H9 (cell line): ENCODE results near the gene TCEA2. TPM values are rescaled to one million over a fixed set of nuclear protein-coding genes. Genes with fewer than 3 reads are reported as not detected.

Experiments
- DNase-seq: peaks from one replicate; pipeline ENCODE4 v3.0.0-alpha.2; 2017
- H2AFZ ChIP-seq: one replicate; pipeline ENCODE4 v1.6.1; 2013; ENCODE audit warnings: mild to moderate bottlenecking, low read length, control low read depth, moderate library complexity
- H2AK5ac ChIP-seq: 2 replicates; pipeline ENCODE4 v1.6.1; 2013; ENCODE audit warnings: low read length, control low read depth, mixed read lengths; ENCODE audit not compliant: insufficient read length
- H2BK120ac ChIP-seq: one replicate; pipeline ENCODE4 v1.6.1; 2013; ENCODE audit warnings: low read depth, mild to moderate bottlenecking, low read length, control low read depth, inconsistent platforms; ENCODE audit not compliant: poor library complexity, severe bottlenecking
- H2BK12ac ChIP-seq: 2 replicates; pipeline ENCODE4 v1.6.1; 2013; ENCODE audit warnings: low read length, control low read depth, mixed read lengths, low read depth; ENCODE audit not compliant: insufficient read length
- H2BK15ac ChIP-seq: 2 replicates; pipeline ENCODE4 v1.6.1; 2013; ENCODE audit warnings: low read depth, low read length, control low read depth
- H2BK20ac ChIP-seq: one replicate; pipeline ENCODE4 v1.6.1; 2013; ENCODE audit warnings: low read depth, mild to moderate bottlenecking, low read length, control low read depth, inconsistent platforms; ENCODE audit not compliant: poor library complexity, severe bottlenecking
- H2BK5ac ChIP-seq: 2 replicates; pipeline ENCODE4 v1.6.1; 2013; ENCODE audit warnings: low read length, control low read depth, mixed read lengths; ENCODE audit not compliant: insufficient read length
- H3K14ac ChIP-seq: 2 replicates; pipeline ENCODE4 v1.6.1; 2013; ENCODE audit warnings: low read length, control low read depth; ENCODE audit not compliant: insufficient read depth
- H3K18ac ChIP-seq: 2 replicates; pipeline ENCODE4 v1.6.1; 2013; ENCODE audit warnings: low read depth, mild to moderate bottlenecking, mixed read lengths, low read length, control low read depth; ENCODE audit not compliant: insufficient read length
- H3K23ac ChIP-seq: 2 replicates; pipeline ENCODE4 v1.6.1; 2013; ENCODE audit warnings: low read length, control low read depth, mixed read lengths, low read depth; ENCODE audit not compliant: insufficient read length
- H3K23me2 ChIP-seq: 2 replicates; pipeline ENCODE4 v1.6.1; 2013; ENCODE audit warnings: low read depth, mild to moderate bottlenecking, mixed read lengths, low read length, control low read depth; ENCODE audit not compliant: insufficient read length, poor library complexity, severe bottlenecking
- H3K27ac ChIP-seq: 2 replicates; pipeline ENCODE4 v1.5.1; 2013; ENCODE audit warnings: low read length, control low read depth, mixed read lengths, low read depth; ENCODE audit not compliant: insufficient read length
- H3K27me3 ChIP-seq: 2 replicates; pipeline ENCODE4 v1.6.1; 2013; ENCODE audit warnings: low read length, control low read depth, inconsistent platforms; ENCODE audit not compliant: insufficient read depth
- H3K4ac ChIP-seq: 2 replicates; pipeline ENCODE4 v1.6.1; 2013; ENCODE audit warnings: low read depth, mild to moderate bottlenecking, control low read depth, inconsistent platforms, low read length, moderate library complexity
- H3K4me1 ChIP-seq: 2 replicates; pipeline ENCODE4 v1.6.1; 2013; ENCODE audit warnings: low read length, control low read depth, inconsistent platforms; ENCODE audit not compliant: insufficient read depth
- H3K4me2 ChIP-seq: 2 replicates; pipeline ENCODE4 v1.6.1; 2013; ENCODE audit warnings: low read length, control low read depth, mixed read lengths; ENCODE audit not compliant: insufficient read length, insufficient read depth
- H3K56ac ChIP-seq: 2 replicates; pipeline ENCODE4 v1.6.1; 2013; ENCODE audit warnings: low read depth, mild to moderate bottlenecking, mixed read lengths, low read length, control low read depth; ENCODE audit not compliant: insufficient read length
- H3K79me1 ChIP-seq: 2 replicates; pipeline ENCODE4 v1.6.1; 2013; ENCODE audit warnings: low read depth, mild to moderate bottlenecking, moderate library complexity, low read length, control low read depth, inconsistent platforms; ENCODE audit not compliant: insufficient read depth, poor library complexity, severe bottlenecking
- H3K79me2 ChIP-seq: 2 replicates; pipeline ENCODE4 v1.6.1; 2013; ENCODE audit warnings: low read length, control low read depth, inconsistent platforms; ENCODE audit not compliant: insufficient read depth
- H3K9ac ChIP-seq: 2 replicates; pipeline ENCODE4 v1.6.1; 2013; ENCODE audit warnings: low read length, control low read depth, mixed read lengths; ENCODE audit not compliant: insufficient read length; ENCODE audit errors: extremely low read depth
- H3K9me3 ChIP-seq: one replicate; pipeline ENCODE4 v1.6.1; 2013; ENCODE audit warnings: low read depth, low read length, inconsistent platforms; ENCODE audit not compliant: control insufficient read depth
- H3T11ph ChIP-seq: one replicate; pipeline ENCODE4 v1.6.1; 2013; ENCODE audit warnings: mild to moderate bottlenecking, low read length, control low read depth, inconsistent platforms
- H4K20me1 ChIP-seq: one replicate; pipeline ENCODE4 v1.6.1; 2013; ENCODE audit not compliant: control insufficient read depth, insufficient read length, insufficient read depth
- H4K5ac ChIP-seq: 2 replicates; pipeline ENCODE4 v1.6.1; 2013; ENCODE audit warnings: low read depth, mild to moderate bottlenecking, mixed read lengths, low read length, control low read depth; ENCODE audit not compliant: insufficient read length
- H4K8ac ChIP-seq: replicated peaks from 2 replicates; pipeline ENCODE4 v1.6.1; 2013; ENCODE audit warnings: low read length, control low read depth, mixed read lengths, low read depth; ENCODE audit not compliant: insufficient read length
- H4K91ac ChIP-seq: 2 replicates; pipeline ENCODE4 v1.6.1; 2013; ENCODE audit warnings: low read depth, mild to moderate bottlenecking, moderate library complexity, mixed read lengths, low read length, control low read depth; ENCODE audit not compliant: insufficient read length
- H3K27ac Mint-ChIP-seq, 3 experiments: 2 replicates in 2 of 3; 3 replicates in 1 of 3; pipeline ENCODE4 v1.8.0; 2020 to 2021; ENCODE audit warnings: mixed read lengths in 3 of 3, mild to moderate bottlenecking in 1 of 3, moderate library complexity in 1 of 3
- H3K27me3 Mint-ChIP-seq: 2 replicates; pipeline ENCODE4 v1.8.0; 2021; ENCODE audit warnings: low read depth, mild to moderate bottlenecking, moderate library complexity, mixed read lengths
- H3K36me3 Mint-ChIP-seq, 3 experiments: 2 replicates in 2 of 3; 3 replicates in 1 of 3; pipeline ENCODE4 v1.8.0; 2020 to 2021; ENCODE audit warnings: low read depth in 3 of 3, mixed read lengths in 3 of 3; ENCODE audit not compliant: insufficient read depth in 1 of 3
- H3K4me1 Mint-ChIP-seq, 2 experiments: 2 replicates each; pipeline ENCODE4 v1.8.0; 2020; ENCODE audit warnings: mixed read lengths in 2 of 2
- H3K4me3 Mint-ChIP-seq, 2 experiments: 2 replicates in 1 of 2; 3 replicates in 1 of 2; pipeline ENCODE4 v1.8.0; 2020 to 2021; ENCODE audit warnings: mild to moderate bottlenecking in 2 of 2, mixed read lengths in 2 of 2, moderate library complexity in 1 of 2
- H3K9me3 Mint-ChIP-seq, 2 experiments: 2 replicates in 1 of 2; 3 replicates in 1 of 2; pipeline ENCODE4 v1.8.0; 2020; ENCODE audit warnings: mild to moderate bottlenecking in 2 of 2, mixed read lengths in 2 of 2, moderate library complexity in 1 of 2
- WGBS: extraction: QIAGEN DNeasy Blood & Tissue Kit; methylation state at CpG from one replicate; pipeline ENCODE4 v1.1.7; 2013; ENCODE audit warnings: missing lambda C conversion rate, low lambda C conversion rate, mixed read lengths; ENCODE audit not compliant: insufficient read length; ENCODE audit errors: extremely low coverage; 5-methylcytosine and 5-hydroxymethylcytosine counted together
- total RNA-seq: library from RNA; stranded (reverse); gene quantifications from 2 replicates; pipeline ENCODE4 v1.2.1, GENCODE V29; 2021
- TF ChIP-seq, protein P1 (sequence below): fragments of 200-600 bp; sonication (generic); conservative IDR thresholded peaks from 3 replicates; pipeline ENCODE4 v1.8.0; 2021; ENCODE audit warnings: antibody characterized with exemption, mild to moderate bottlenecking

TCEA2 gene
- total RNA-seq, 1 experiment from 2014 or later = 51.7 TPM

DNA sequence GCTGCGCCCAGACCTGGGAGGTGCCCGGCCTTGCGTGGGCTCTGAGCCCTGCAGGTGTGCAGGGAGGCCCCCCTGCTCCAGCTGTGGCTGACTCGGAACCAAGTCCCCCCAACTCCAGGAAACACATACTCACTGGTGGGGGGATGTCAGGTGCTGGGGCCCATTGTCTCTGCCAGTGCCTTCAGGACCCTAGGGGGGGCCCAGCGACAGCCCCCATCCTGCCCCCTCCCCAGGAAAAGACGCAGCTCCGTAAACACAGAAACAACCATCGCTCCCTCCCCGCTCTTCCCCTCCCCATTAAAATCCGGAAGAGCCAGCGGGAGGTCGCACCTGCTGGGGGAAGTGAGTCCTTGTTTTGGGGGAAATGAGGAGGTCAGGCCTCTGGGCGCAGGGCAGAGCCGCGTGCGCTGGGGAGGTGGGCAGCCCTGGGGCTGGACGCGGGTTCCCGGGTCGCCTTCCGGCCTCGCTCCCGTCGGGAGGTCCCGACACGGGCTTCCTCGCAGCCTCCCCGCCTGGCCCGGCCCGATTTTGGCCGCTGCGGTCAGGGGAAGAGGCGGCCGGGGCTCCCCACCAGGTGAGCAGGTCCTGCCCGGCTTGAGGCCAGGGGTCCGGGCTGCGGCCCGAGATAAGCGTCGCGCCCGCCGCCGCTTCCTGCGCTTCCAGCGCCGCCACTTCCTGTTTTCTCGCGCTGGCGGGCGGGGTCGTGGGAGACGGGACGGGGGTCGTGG lies 20.8 kb upstream of the TCEA2 start:
- no peak overlapping the region for H3K27ac Mint-ChIP-seq
- Histone ChIP-seq H2AFZ (no peak overlapping the region), H2BK5ac (no peak overlapping the region), H4K8ac (no peak overlapping the region), H3K9ac (no peak overlapping the region), H3K9me3 (no peaks in the 10 kb centered on the region), H3T11ph (no peak overlapping the region), H3K4ac (no peak overlapping the region), H3K27me3 (peaks cover 26% of the 10 kb centered on the region; the same call in 1 of the 2 replicates), H3K18ac (no peak overlapping the region), H3K27ac (no peak overlapping the region), H2BK15ac (no peak overlapping the region), H2AK5ac (no peak overlapping the region), H4K20me1 (no peaks in the 10 kb centered on the region), H3K14ac (peak overlapping the region; percentile 51; the same call in 1 of the 2 replicates), H3K79me1 (no peaks in the 10 kb centered on the region), H3K56ac (no peak overlapping the region), H4K5ac (no peak overlapping the region), H4K91ac (no peak overlapping the region), H2BK20ac (no peak overlapping the region), H3K23me2 (peaks cover 14% of the 10 kb centered on the region), H2BK120ac (no peak overlapping the region), H3K4me1 (peaks cover 5% of the 10 kb centered on the region; the same call in 1 of the 2 replicates), H3K4me2 (peak overlapping the region; percentile 65), H3K23ac (no peak overlapping the region), H3K79me2 (no peaks in the 10 kb centered on the region), H2BK12ac (no peak overlapping the region)
- H3K4me1 Mint-ChIP-seq = peaks cover 18 to 26% of the 10 kb centered on the region in 2 experiments
- H3K9me3 Mint-ChIP-seq = peaks cover 2 to 3% of the 10 kb centered on the region in 2 experiments; a peak in 2 of 5 replicates
- no peak for DNase-seq
- peaks cover 82% of the 10 kb centered on the region for H3K27me3 Mint-ChIP-seq
- H3K36me3 Mint-ChIP-seq = peaks cover 0 to 2% (median 0%) of the 10 kb centered on the region in 3 experiments; a peak in 3 of 7 replicates
- peak overlapping the region; percentile 48 to 75 for H3K4me3 Mint-ChIP-seq
- TF ChIP-seq, protein P1, sequence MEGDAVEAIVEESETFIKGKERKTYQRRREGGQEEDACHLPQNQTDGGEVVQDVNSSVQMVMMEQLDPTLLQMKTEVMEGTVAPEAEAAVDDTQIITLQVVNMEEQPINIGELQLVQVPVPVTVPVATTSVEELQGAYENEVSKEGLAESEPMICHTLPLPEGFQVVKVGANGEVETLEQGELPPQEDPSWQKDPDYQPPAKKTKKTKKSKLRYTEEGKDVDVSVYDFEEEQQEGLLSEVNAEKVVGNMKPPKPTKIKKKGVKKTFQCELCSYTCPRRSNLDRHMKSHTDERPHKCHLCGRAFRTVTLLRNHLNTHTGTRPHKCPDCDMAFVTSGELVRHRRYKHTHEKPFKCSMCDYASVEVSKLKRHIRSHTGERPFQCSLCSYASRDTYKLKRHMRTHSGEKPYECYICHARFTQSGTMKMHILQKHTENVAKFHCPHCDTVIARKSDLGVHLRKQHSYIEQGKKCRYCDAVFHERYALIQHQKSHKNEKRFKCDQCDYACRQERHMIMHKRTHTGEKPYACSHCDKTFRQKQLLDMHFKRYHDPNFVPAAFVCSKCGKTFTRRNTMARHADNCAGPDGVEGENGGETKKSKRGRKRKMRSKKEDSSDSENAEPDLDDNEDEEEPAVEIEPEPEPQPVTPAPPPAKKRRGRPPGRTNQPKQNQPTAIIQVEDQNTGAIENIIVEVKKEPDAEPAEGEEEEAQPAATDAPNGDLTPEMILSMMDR = no peak
- no CpG with 5 or more reads among the region's 55 CpGs for WGBS
